H1 (cell line): ENCODE measurements around the gene ACP4. TPM values are rescaled to one million over a fixed set of nuclear protein-coding genes. Genes with fewer than 3 reads are reported as not detected.

Source experiments
- CTCF ChIA-PET: fragments of 300-600 bp; sonication (Branson Sonifier 250); formaldehyde crosslinking; loops from one replicate; lab custom pipeline; 2021; ENCODE audit not compliant: partially characterized antibody; lab: Charles Lee
- POLR2A ChIA-PET: fragments of 300-600 bp; sonication (Branson Sonifier 250); formaldehyde crosslinking; loops from one replicate; lab custom pipeline; 2021; ENCODE audit warnings: inconsistent platforms; ENCODE audit not compliant: partially characterized antibody; lab: Charles Lee
- DNase-seq, 2 experiments: peaks; one replicate each; pipeline versions ENCODE4 v3.0.0 to v3.0.0-alpha.2; 2010 to 2022; ENCODE audit warnings: low spot score in 2 of 2, low read depth in 1 of 2, mixed read lengths in 1 of 2
- FAIRE-seq: peaks from 2 replicates; lab custom pipeline; 2011; peaks lifted over from hg19 to GRCh38; lab: Jason Lieb, UNC
- H2AFZ ChIP-seq: 2 replicates; pipeline ENCODE4 v1.8.1; 2012; ENCODE audit warnings: low read length, inconsistent platforms
- H2AK5ac ChIP-seq: 2 replicates; pipeline ENCODE4 v1.6.1; 2013; ENCODE audit warnings: low read depth, low read length
- H2BK120ac ChIP-seq: replicated peaks from 2 replicates; pipeline ENCODE3; 2013; ENCODE audit warnings: low read depth, low read length, inconsistent platforms
- H2BK12ac ChIP-seq: 2 replicates; pipeline ENCODE4 v1.6.1; 2013; ENCODE audit warnings: low read depth, low read length
- H2BK15ac ChIP-seq: 2 replicates; pipeline ENCODE4 v1.6.1; 2013; ENCODE audit warnings: low read length
- H2BK20ac ChIP-seq: 2 replicates; pipeline ENCODE4 v1.6.1; 2013; ENCODE audit warnings: low read length
- H2BK5ac ChIP-seq: 2 replicates; pipeline ENCODE4 v1.6.1; 2013; ENCODE audit warnings: low read depth, low read length
- H3K14ac ChIP-seq: 2 replicates; pipeline ENCODE4 v1.6.1; 2013; ENCODE audit warnings: inconsistent platforms; ENCODE audit not compliant: insufficient read length
- H3K18ac ChIP-seq: 2 replicates; pipeline ENCODE4 v1.6.1; 2013; ENCODE audit warnings: low read length; ENCODE audit errors: extremely low read depth
- H3K23ac ChIP-seq: 2 replicates; pipeline ENCODE4 v1.6.1; 2013; ENCODE audit warnings: inconsistent platforms; ENCODE audit not compliant: insufficient read length
- H3K23me2 ChIP-seq: 2 replicates; pipeline ENCODE4 v1.6.1; 2013; ENCODE audit warnings: low read depth, low read length
- H3K27ac ChIP-seq: 2 replicates; pipeline ENCODE4 v1.6.1; 2011; ENCODE audit warnings: low read depth, low read length, inconsistent platforms
- H3K27me3 ChIP-seq, 4 experiments: replicated peaks in 1 of 4; 1 replicate in 1 of 4; 2 replicates in 3 of 4; pipeline versions ENCODE4 v1.6.1 to v1.8.1; 2011 to 2013; ENCODE audit warnings: low read length in 3 of 4, mild to moderate bottlenecking in 3 of 4, inconsistent platforms in 2 of 4, mixed read lengths in 2 of 4, moderate library complexity in 1 of 4; ENCODE audit not compliant: control insufficient read depth in 3 of 4, insufficient read depth in 3 of 4; ENCODE audit errors: extremely low read depth in 1 of 4
- H3K36me3 ChIP-seq, 4 experiments: 2 replicates each; pipeline versions ENCODE4 v1.6.1 to v1.8.1; 2011 to 2013; ENCODE audit warnings: mild to moderate bottlenecking in 4 of 4, low read length in 3 of 4, moderate library complexity in 2 of 4, control low read depth in 1 of 4, inconsistent platforms in 1 of 4; ENCODE audit not compliant: insufficient read depth in 4 of 4, control insufficient read depth in 2 of 4
- H3K4ac ChIP-seq: replicated peaks from 2 replicates; pipeline ENCODE3; 2013; ENCODE audit warnings: low read length, low read depth, mixed read lengths, inconsistent platforms; ENCODE audit not compliant: insufficient read length
- H3K4me1 ChIP-seq, 4 experiments: replicated peaks in 1 of 4; 1 replicate in 1 of 4; 2 replicates in 3 of 4; pipeline versions ENCODE4 v1.6.1 to v1.8.1; 2011 to 2013; ENCODE audit warnings: low read length in 3 of 4, inconsistent platforms in 2 of 4, mixed read lengths in 1 of 4; ENCODE audit not compliant: insufficient read depth in 4 of 4, control insufficient read depth in 3 of 4
- H3K4me2 ChIP-seq, 2 experiments: 2 replicates each; pipeline versions ENCODE4 v1.6.1 to v1.8.1; 2011 to 2013; ENCODE audit warnings: low read depth in 2 of 2, low read length in 2 of 2, control low read depth in 1 of 2, inconsistent platforms in 1 of 2, mild to moderate bottlenecking in 1 of 2; ENCODE audit not compliant: insufficient read depth in 1 of 2
- H3K4me3 ChIP-seq, 4 experiments: fragments of 200-600, 300-600 bp in 1 of 4; sonication (generic), shearing (Covaris generic), sonication (Bioruptor Twin) in 1 of 4; 2 replicates each; pipeline versions ENCODE4 v1.5.1 to v1.8.1; 2011 to 2016; ENCODE audit warnings: low read length in 4 of 4, low read depth in 3 of 4, control low read depth in 2 of 4, inconsistent platforms in 2 of 4, mild to moderate bottlenecking in 2 of 4, mixed read lengths in 1 of 4, moderate library complexity in 1 of 4; ENCODE audit not compliant: insufficient read depth in 2 of 4; ENCODE audit errors: extremely low read depth in 1 of 4
- H3K56ac ChIP-seq: replicated peaks from 2 replicates; pipeline ENCODE3; 2013; ENCODE audit warnings: low read depth, mild to moderate bottlenecking, mixed read lengths, low read length, inconsistent platforms; ENCODE audit not compliant: insufficient read length
- H3K79me1 ChIP-seq: 2 replicates; pipeline ENCODE4 v1.6.1; 2013; ENCODE audit warnings: low read depth, low read length, control low read depth
- H3K79me2 ChIP-seq, 2 experiments: 2 replicates each; pipeline versions ENCODE4 v1.6.1 to v1.8.1; 2012 to 2013; ENCODE audit warnings: low read length in 2 of 2, mild to moderate bottlenecking in 2 of 2, inconsistent platforms in 1 of 2; ENCODE audit not compliant: insufficient read depth in 2 of 2, control insufficient read depth in 1 of 2
- H3K9ac ChIP-seq, 4 experiments: replicated peaks in 1 of 4; 1 replicate in 1 of 4; 2 replicates in 3 of 4; pipeline versions ENCODE4 v1.6.1 to v1.8.1; 2011 to 2013; ENCODE audit warnings: low read depth in 3 of 4, low read length in 3 of 4, control low read depth in 2 of 4, mild to moderate bottlenecking in 2 of 4, moderate library complexity in 2 of 4, inconsistent platforms in 1 of 4; ENCODE audit errors: extremely low read depth in 1 of 4
- H3K9me3 ChIP-seq, 2 experiments: 2 replicates each; pipeline versions ENCODE4 v1.6.1 to v1.8.1; 2012 to 2013; ENCODE audit warnings: mild to moderate bottlenecking in 2 of 2, moderate library complexity in 2 of 2, control low read depth in 1 of 2, inconsistent platforms in 1 of 2, low read depth in 1 of 2, low read length in 1 of 2, mixed read lengths in 1 of 2; ENCODE audit not compliant: insufficient read depth in 2 of 2
- H4K20me1 ChIP-seq, 2 experiments: replicated peaks in 1 of 2; 2 replicates each; pipeline versions ENCODE3 to v1.8.1; 2011 to 2013; ENCODE audit warnings: inconsistent platforms in 2 of 2, low read length in 2 of 2, mild to moderate bottlenecking in 1 of 2; ENCODE audit not compliant: insufficient read depth in 2 of 2, control insufficient read depth in 1 of 2
- H4K5ac ChIP-seq: 2 replicates; pipeline ENCODE4 v1.6.1; 2013; ENCODE audit warnings: low read length, low read depth, mixed read lengths, inconsistent platforms; ENCODE audit not compliant: insufficient read length
- H4K8ac ChIP-seq: 2 replicates; pipeline ENCODE4 v1.8.0; 2013; ENCODE audit warnings: mild to moderate bottlenecking, moderate library complexity, low read length, inconsistent platforms; ENCODE audit not compliant: insufficient read depth; ENCODE audit errors: extremely low read depth
- H4K91ac ChIP-seq: replicated peaks from 2 replicates; pipeline ENCODE3; 2013; ENCODE audit warnings: low read length, mixed read lengths, inconsistent platforms; ENCODE audit not compliant: insufficient read length
- CBX8 ChIP-seq: fragments of 300-800, 300-1000 bp; sonication (generic); IDR thresholded peaks from 2 replicates; pipeline ENCODE4 v1.7.1; 2016; ENCODE audit warnings: low read depth, low read length, borderline replicate concordance
- EP300 ChIP-seq, 2 experiments: IDR thresholded peaks; 1 replicate in 1 of 2; 2 replicates in 1 of 2; pipeline ENCODE4 v1.6.1; 2011 to 2012; ENCODE audit warnings: low read depth in 2 of 2, low read length in 2 of 2, mild to moderate bottlenecking in 2 of 2, borderline replicate concordance in 1 of 2, inconsistent platforms in 1 of 2, moderate library complexity in 1 of 2
- HDAC6 ChIP-seq: IDR thresholded peaks from one replicate; pipeline ENCODE4 v1.7.1; 2012; ENCODE audit warnings: low read depth, mild to moderate bottlenecking, inconsistent platforms, low read length, moderate library complexity
- PHF8 ChIP-seq: fragments of 200-600 bp; sonication (generic); conservative IDR thresholded peaks from 2 replicates; pipeline ENCODE4 v1.7.1; 2012; ENCODE audit warnings: low read depth, mild to moderate bottlenecking, inconsistent platforms, low read length, moderate library complexity
- WGBS, 2 experiments: shearing (Covaris generic) in 1 of 2; methylation state at CpG; one replicate each; pipeline versions ENCODE4 v1.1.6 to v1.1.7; 2013 to 2015; ENCODE audit warnings: low lambda C conversion rate in 2 of 2, mixed read lengths in 2 of 2, inconsistent platforms in 1 of 2, low coverage in 1 of 2, missing lambda C conversion rate in 1 of 2; ENCODE audit not compliant: insufficient replicate concordance in 2 of 2, insufficient coverage in 1 of 2, insufficient read length in 1 of 2; ENCODE audit errors: extremely low coverage in 1 of 2, missing lambda C conversion rate in 1 of 2; 5-methylcytosine and 5-hydroxymethylcytosine counted together
- polyA plus RNA-seq, 7 experiments: library from polyadenylated mRNA; depleted of rRNA in 3 of 7; stranded (reverse) in 5 of 7; unstranded in 2 of 7; fragments of >200 nt in 5 of 7; fragments of 200-250 nt in 2 of 7; gene quantifications; 1 replicate in 5 of 7; 2 replicates in 1 of 7; 4 replicates in 1 of 7; pipeline versions ENCODE4 v1.2.1 to v1.2.3, GENCODE V29; 2011 to 2013; ENCODE audit warnings: missing spikeins in 2 of 7, mixed read lengths in 2 of 7
- total RNA-seq: library from RNA; stranded (reverse); fragmentation: NEBNext Ultra II Directional; extraction: Animal tissue kit (Norgen Biotek cat#: 25700); gene quantifications from 2 replicates; pipeline ENCODE4 v1.2.1, GENCODE V29; 2021
- TF ChIP-seq, protein P1 (sequence below): IDR thresholded peaks from 2 replicates; pipeline ENCODE4 v1.6.1; 2012; ENCODE audit warnings: inconsistent platforms

Gene ACP4
- total and polyA plus RNA-seq, 2 of the 8 experiments (the other 6 are each of a cell fraction or from before 2014, with no cell fraction given): not detected

DNA sequence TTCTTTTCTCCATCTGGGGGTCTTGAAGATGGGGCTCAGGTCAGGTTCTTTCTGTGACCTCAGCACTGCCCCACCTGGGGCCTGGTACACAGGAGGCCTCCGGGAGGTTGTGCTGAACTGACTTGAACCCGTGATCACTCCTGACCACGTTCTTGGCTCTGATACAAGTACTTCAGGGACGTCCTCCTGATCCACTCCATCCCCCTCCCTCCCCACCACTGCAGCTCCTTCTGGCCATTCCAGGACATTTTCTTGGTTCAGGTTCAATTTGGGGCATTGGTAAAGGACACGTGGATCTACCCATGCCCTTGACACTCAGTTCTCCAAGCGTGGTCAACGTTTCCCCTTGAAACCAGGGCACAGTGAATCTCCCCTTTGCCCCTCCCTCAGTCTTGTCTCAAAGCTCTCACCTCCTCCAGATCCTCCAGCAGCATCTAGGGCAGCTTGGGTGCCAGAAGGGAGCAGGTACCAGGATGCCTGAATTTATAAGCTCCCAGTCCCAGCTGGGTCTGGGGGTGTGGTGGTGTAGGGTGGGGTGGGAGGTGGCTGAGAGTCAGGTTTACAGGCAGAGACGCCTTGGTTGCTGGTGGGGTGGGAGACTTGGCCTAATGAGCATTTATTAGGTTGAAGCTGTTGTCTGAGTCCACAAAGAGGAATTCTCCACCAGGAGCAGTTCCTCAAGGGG, 43.0 kb downstream of the ACP4 start, which contains the start of gene KLK15:
Gene KLK15 (minus strand): TSS at position 458 of the 685 bp plus-strand sequence. CDS start 2,082 bp downstream, outside the sequence.
- H3K4ac ChIP-seq: no peak within 1 kb of the TSS
- no peak within 1 kb of the TSS for H3K4me3 ChIP-seq
- peaks cover 8% of the 10 kb centered on the region; the same call in 1 of the 2 replicates for H3K23me2 ChIP-seq
- H2BK20ac ChIP-seq: no peak within 1 kb of the TSS
- no peak within 1 kb of the TSS for H4K8ac ChIP-seq
- H3K9me3 ChIP-seq: no peaks in the 10 kb centered on the region
- no peak within 1 kb of the TSS for H3K23ac ChIP-seq
- H3K9ac ChIP-seq: no peak within 1 kb of the TSS
- no peak within 1 kb of the TSS for H2AFZ ChIP-seq
- H3K79me2 ChIP-seq: no peaks in the 10 kb centered on the region
- no peak within 1 kb of the TSS for H4K91ac ChIP-seq
- ChIA-PET CTCF (interaction anchor here (0.6 to 1.7 kb wide), 3 partner anchors 11 to 89 kb away, joined by 4 to 7 read pairs (median 4); no protein-coding TSS in a partner anchor), POLR2A (interaction anchor here (1.3 to 1.7 kb wide), 2 partner anchors 28 to 36 kb away, joined by 6 read pairs; no protein-coding TSS in a partner anchor)
- no peak within 1 kb of the TSS for H4K5ac ChIP-seq
- H3K56ac ChIP-seq: no peak within 1 kb of the TSS
- peaks cover 0 to 5% (median 2%) of the 10 kb centered on the region in 4 experiments; a peak in 3 of 7 replicates for H3K4me1 ChIP-seq
- H3K36me3 ChIP-seq: no peaks in the 10 kb centered on the region
- no peak for DNase-seq
- no peak within 1 kb of the TSS for H2BK120ac ChIP-seq
- no peak within 1 kb of the TSS; the same call in 1 of the 2 replicates for H3K18ac ChIP-seq
- no peaks in the 10 kb centered on the region for H4K20me1 ChIP-seq
- no peaks in the 10 kb centered on the region for H3K79me1 ChIP-seq
- H2BK12ac ChIP-seq: no peak within 1 kb of the TSS
- peaks cover 0 to 24% (median 8%) of the 10 kb centered on the region in 4 experiments; a peak in 6 of 7 replicates for H3K27me3 ChIP-seq
- no peak within 1 kb of the TSS for H2BK5ac ChIP-seq
- no peak within 1 kb of the TSS for H2AK5ac ChIP-seq
- no peak within 1 kb of the TSS for H3K27ac ChIP-seq
- no peak within 1 kb of the TSS for H3K14ac ChIP-seq
- 94% methylated on average over 7 of the region's 8 CpGs; no CpG with 5 or more reads in 1 of the 2 experiments for WGBS, 2 experiments
- TF ChIP-seq PHF8 (no peak), CBX8 (no peak), HDAC6 (no peak), EP300 (IDR thresholded peaks at IDR 0.05; ENCODE audit: borderline replicate concordance in 1 of 2, low read depth in 2 of 2, low read length in 2 of 2) (no peak)
- TF ChIP-seq, protein P1, sequence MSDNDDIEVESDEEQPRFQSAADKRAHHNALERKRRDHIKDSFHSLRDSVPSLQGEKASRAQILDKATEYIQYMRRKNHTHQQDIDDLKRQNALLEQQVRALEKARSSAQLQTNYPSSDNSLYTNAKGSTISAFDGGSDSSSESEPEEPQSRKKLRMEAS: no peak
- no peak within 1 kb of the TSS for H2BK15ac ChIP-seq
- no peak within 1 kb of the TSS for H3K4me2 ChIP-seq
- FAIRE-seq: no peak
